Fibroblast of lung (primary cell): ENCODE measurements around the gene ERCC2.

ENCODE experiments used
- CTCF ChIP-seq, 2 donors: IDR thresholded peaks in 1 of 2; conservative IDR thresholded peaks in 1 of 2; 1 replicate in 1 of 2; 2 replicates in 1 of 2; pipeline ENCODE4 v1.5.1; 2011 to 2012; ENCODE audit warnings: low read length in 2 of 2, control low read depth in 1 of 2, inconsistent platforms in 1 of 2, low read depth in 1 of 2, mild to moderate bottlenecking in 1 of 2
- EZH2 ChIP-seq: IDR thresholded peaks from 2 replicates; pipeline ENCODE4 v1.5.1; 2012; ENCODE audit warnings: low read length, control low read depth, mild to moderate bottlenecking; ENCODE audit errors: missing control alignments

GRCh38 chr19:45380107-45380506, 9.7 kb upstream of the ERCC2 start:
- TF ChIP-seq CTCF (conservative IDR thresholded peaks at IDR 0.05 in 1 of 2, IDR thresholded peaks at IDR 0.05 in 1 of 2; ENCODE audit: low read depth in 1 of 2, low read length in 2 of 2) (no peak), EZH2 (no peak)
